Measurements from ENCODE around the gene GJB4.

GRCh38 chr1:34774957-34775356 lies 15.4 kb downstream of the GJB4 start:
- TF ChIP-seq POLR2A (IDR thresholded peaks at IDR 0.05): no peak
- TF ChIP-seq CTCF (IDR thresholded peaks at IDR 0.05): no peak
- no peak for TF ChIP-seq POLR2AphosphoS5 (IDR thresholded peaks at IDR 0.05)
